OCI-M2 (cell line): Measurements from ENCODE around the gene TMEM130.

Experiments
- DNase-seq: peaks from one replicate; lab custom pipeline; 2025; ENCODE audit not compliant: unreplicated experiment; lab: John Stamatoyannopoulos, UW

TMEM130 gene

GRCh38 chr7:98810153-98810802, 59.5 kb downstream of the TMEM130 start:
- DNase-seq = no peak

GRCh38 chr7:98808751-98809460, 60.9 kb downstream of the TMEM130 start:
- DNase-seq = no peak

- no peak for DNase-seq
These were observed 62.5 kb downstream of the TMEM130 start for GRCh38 chr7:98807068-98808048.

- DNase-seq = no peak
These were observed 63.6 kb downstream of the TMEM130 start for GRCh38 chr7:98805956-98806838.

- no peak for DNase-seq
These were observed 67.1 kb downstream of the TMEM130 start for GRCh38 chr7:98802781-98803110.

GRCh38 chr7:98802088-98802780, 67.6 kb downstream of the TMEM130 start:
- no peak for DNase-seq

GRCh38 chr7:98800996-98801395, 68.8 kb downstream of the TMEM130 start:
- no peak for DNase-seq

GRCh38 chr7:98797150-98797549, 72.7 kb downstream of the TMEM130 start:
- no peak for DNase-seq
